Prostate gland (tissue), 2 donors: ENCODE measurements around the gene ZNF607.

ENCODE experiments used
- POLR2A ChIP-seq: fragments of 450-650 bp; IDR thresholded peaks from one replicate; pipeline ENCODE4 v1.6.1; 2016; ENCODE audit warnings: antibody characterized with exemption, mild to moderate bottlenecking
- POLR2AphosphoS5 ChIP-seq: sonication (generic); formaldehyde crosslinking; IDR thresholded peaks from one replicate; pipeline ENCODE4 v1.6.1; 2017; ENCODE audit warnings: antibody characterized with exemption
- TF ChIP-seq, protein P1 (sequence below), 4 experiments: fragments of 200-600 bp in 2 of 4; fragments of 450-650 bp in 2 of 4; sonication (generic) in 2 of 4; IDR thresholded peaks; 1 replicate in 3 of 4; 2 replicates in 1 of 4; pipeline ENCODE4 v1.5.1; 2016 to 2019; ENCODE audit warnings: antibody characterized with exemption in 4 of 4, mild to moderate bottlenecking in 2 of 4, moderate library complexity in 2 of 4

DNA sequence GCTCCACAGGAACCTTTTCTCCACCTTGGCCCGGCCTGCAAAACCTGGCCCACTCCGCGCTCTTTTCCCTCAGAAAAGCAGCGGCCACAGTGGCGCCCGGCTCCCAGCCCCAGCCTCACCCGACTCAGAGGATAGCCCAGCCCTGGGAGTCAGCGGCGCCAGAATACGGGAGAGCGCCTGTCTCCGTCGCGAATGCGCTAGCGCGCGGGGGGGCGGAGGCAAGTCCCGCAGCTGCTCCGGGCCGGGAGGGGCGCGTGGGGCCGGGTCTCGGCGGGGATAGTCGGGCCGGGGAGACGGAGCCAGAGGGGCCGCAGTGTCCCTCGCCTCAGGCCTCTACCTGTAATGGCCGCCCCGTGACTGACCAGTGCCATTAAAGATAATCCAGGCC is 64.3 kb downstream of the ZNF607 start, which contains the start of gene ZFP30:
- TF ChIP-seq, protein P1, sequence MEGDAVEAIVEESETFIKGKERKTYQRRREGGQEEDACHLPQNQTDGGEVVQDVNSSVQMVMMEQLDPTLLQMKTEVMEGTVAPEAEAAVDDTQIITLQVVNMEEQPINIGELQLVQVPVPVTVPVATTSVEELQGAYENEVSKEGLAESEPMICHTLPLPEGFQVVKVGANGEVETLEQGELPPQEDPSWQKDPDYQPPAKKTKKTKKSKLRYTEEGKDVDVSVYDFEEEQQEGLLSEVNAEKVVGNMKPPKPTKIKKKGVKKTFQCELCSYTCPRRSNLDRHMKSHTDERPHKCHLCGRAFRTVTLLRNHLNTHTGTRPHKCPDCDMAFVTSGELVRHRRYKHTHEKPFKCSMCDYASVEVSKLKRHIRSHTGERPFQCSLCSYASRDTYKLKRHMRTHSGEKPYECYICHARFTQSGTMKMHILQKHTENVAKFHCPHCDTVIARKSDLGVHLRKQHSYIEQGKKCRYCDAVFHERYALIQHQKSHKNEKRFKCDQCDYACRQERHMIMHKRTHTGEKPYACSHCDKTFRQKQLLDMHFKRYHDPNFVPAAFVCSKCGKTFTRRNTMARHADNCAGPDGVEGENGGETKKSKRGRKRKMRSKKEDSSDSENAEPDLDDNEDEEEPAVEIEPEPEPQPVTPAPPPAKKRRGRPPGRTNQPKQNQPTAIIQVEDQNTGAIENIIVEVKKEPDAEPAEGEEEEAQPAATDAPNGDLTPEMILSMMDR (IDR thresholded peaks at IDR 0.05): no peak
- TF ChIP-seq POLR2A: no peak
- TF ChIP-seq POLR2AphosphoS5: peak; percentile 60
